Transverse colon (tissue), 4 donors: ENCODE results near the gene RSF1.

Experiments used
- POLR2AphosphoS5 ChIP-seq, 3 donors: sonication (generic); formaldehyde crosslinking; IDR thresholded peaks; one replicate each; pipeline ENCODE4 v1.6.1; 2016; ENCODE audit warnings: antibody characterized with exemption in 3 of 3
- TF ChIP-seq, protein P1 (sequence below), 5 experiments: fragments of 200-600 bp in 3 of 5; fragments of 450-650 bp in 2 of 5; sonication (generic) in 3 of 5; IDR thresholded peaks; 1 replicate in 2 of 5; 2 replicates in 3 of 5; pipeline ENCODE4 v1.5.1; 2016 to 2017; ENCODE audit warnings: antibody characterized with exemption in 5 of 5, inconsistent platforms in 3 of 5, mild to moderate bottlenecking in 2 of 5, moderate library complexity in 1 of 5

DNA sequence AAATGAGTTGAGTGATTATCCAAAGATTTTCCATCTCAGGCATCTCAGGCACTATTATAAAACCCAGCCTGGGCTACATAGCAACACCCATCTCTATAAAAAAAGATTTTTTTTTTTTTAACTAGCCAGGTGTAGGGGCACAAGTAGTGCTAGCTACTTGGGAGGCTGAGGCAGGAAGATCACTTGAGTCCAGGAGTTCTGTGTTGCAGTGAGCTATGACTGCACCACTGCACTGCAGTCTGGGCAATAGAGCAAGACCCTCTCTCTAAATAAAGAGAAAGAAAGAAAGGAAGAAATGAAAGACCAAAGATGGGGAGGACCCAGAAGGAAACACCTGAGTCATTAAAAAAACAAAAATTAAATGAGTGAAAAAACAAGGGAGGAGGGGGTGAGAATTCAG, 14.1 kb downstream of the RSF1 start:
- TF ChIP-seq, protein P1, sequence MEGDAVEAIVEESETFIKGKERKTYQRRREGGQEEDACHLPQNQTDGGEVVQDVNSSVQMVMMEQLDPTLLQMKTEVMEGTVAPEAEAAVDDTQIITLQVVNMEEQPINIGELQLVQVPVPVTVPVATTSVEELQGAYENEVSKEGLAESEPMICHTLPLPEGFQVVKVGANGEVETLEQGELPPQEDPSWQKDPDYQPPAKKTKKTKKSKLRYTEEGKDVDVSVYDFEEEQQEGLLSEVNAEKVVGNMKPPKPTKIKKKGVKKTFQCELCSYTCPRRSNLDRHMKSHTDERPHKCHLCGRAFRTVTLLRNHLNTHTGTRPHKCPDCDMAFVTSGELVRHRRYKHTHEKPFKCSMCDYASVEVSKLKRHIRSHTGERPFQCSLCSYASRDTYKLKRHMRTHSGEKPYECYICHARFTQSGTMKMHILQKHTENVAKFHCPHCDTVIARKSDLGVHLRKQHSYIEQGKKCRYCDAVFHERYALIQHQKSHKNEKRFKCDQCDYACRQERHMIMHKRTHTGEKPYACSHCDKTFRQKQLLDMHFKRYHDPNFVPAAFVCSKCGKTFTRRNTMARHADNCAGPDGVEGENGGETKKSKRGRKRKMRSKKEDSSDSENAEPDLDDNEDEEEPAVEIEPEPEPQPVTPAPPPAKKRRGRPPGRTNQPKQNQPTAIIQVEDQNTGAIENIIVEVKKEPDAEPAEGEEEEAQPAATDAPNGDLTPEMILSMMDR (IDR thresholded peaks at IDR 0.05), result no peak
- TF ChIP-seq POLR2AphosphoS5 (IDR thresholded peaks at IDR 0.05), result no peak
